SK-N-SH (cell line): Measurements from ENCODE around the gene ISG20. TPM values are rescaled to one million over a fixed set of nuclear protein-coding genes. Genes with fewer than 3 reads are reported as not detected.

ENCODE experiments used
- CTCF ChIA-PET: fragments of 300-600, 350-600 bp; formaldehyde crosslinking; extraction: SDS; loops from one replicate; lab custom pipeline; 2021; lab: Yijun Ruan, JAX
- POLR2A ChIA-PET: fragments of 350-600 bp; sonication (Branson Sonifier 250); formaldehyde crosslinking; extraction: SDS; loops from one replicate; lab custom pipeline; 2020; ENCODE audit warnings: antibody characterized with exemption, inconsistent platforms; lab: Yijun Ruan, JAX
- DNase-seq: peaks from one replicate; pipeline ENCODE4 v3.0.0; 2012
- H2AFZ ChIP-seq: fragments of 200-600 bp; sonication (generic); 2 replicates; pipeline ENCODE4 v1.8.1; 2016; ENCODE audit warnings: antibody characterized with exemption, mild to moderate bottlenecking, low read depth
- H3F3A ChIP-seq: fragments of 200-600 bp; sonication (generic); replicated peaks from 2 replicates; pipeline ENCODE3; 2016; ENCODE audit warnings: antibody characterized with exemption, mild to moderate bottlenecking; ENCODE audit not compliant: insufficient read depth
- H3K27ac ChIP-seq, 2 experiments: fragments of 200-500 bp in 1 of 2; fragments of 200-600 bp in 1 of 2; sonication (Bioruptor generic) in 1 of 2; sonication (generic), shearing (Covaris generic) in 1 of 2; 2 replicates each; pipeline versions ENCODE4 v1.5.1 to v1.6.1; 2014 to 2016; ENCODE audit warnings: low read depth in 2 of 2, inconsistent platforms in 1 of 2, low read length in 1 of 2, mild to moderate bottlenecking in 1 of 2, mixed read lengths in 1 of 2
- H3K27me3 ChIP-seq: fragments of 200-600 bp; sonication (generic), shearing (Covaris generic); 2 replicates; pipeline ENCODE4 v1.6.1; 2016; ENCODE audit warnings: mixed run types; ENCODE audit not compliant: insufficient read depth
- H3K36me3 ChIP-seq, 2 experiments: fragments of 200-500 bp in 1 of 2; fragments of 200-600 bp in 1 of 2; sonication (Bioruptor generic) in 1 of 2; sonication (generic) in 1 of 2; replicated peaks in 1 of 2; 2 replicates each; pipeline versions ENCODE3 to v1.5.1; 2014 to 2016; ENCODE audit warnings: low read length in 1 of 2, mild to moderate bottlenecking in 1 of 2; ENCODE audit not compliant: insufficient read depth in 2 of 2, control insufficient read depth in 1 of 2
- H3K4me1 ChIP-seq, 2 experiments: fragments of 200-500 bp in 1 of 2; fragments of 200-600 bp in 1 of 2; sonication (Bioruptor generic) in 1 of 2; sonication (generic), shearing (Covaris generic) in 1 of 2; 2 replicates each; pipeline versions ENCODE4 v1.5.1 to v1.6.1; 2014 to 2016; ENCODE audit warnings: low read depth in 1 of 2, low read length in 1 of 2, mixed run types in 1 of 2; ENCODE audit not compliant: insufficient read depth in 2 of 2, control insufficient read depth in 1 of 2
- H3K4me2 ChIP-seq: fragments of 200-600 bp; sonication (generic), shearing (Covaris generic); 2 replicates; pipeline ENCODE4 v1.6.1; 2017; ENCODE audit warnings: mixed run types
- H3K4me3 ChIP-seq, 2 experiments: fragments of 200-500 bp in 1 of 2; fragments of 200-600 bp in 1 of 2; sonication (Bioruptor generic) in 1 of 2; sonication (generic), shearing (Covaris generic) in 1 of 2; 2 replicates each; pipeline versions ENCODE4 v1.5.1 to v1.8.1; 2014 to 2016; ENCODE audit warnings: low read depth in 2 of 2, inconsistent platforms in 1 of 2, low read length in 1 of 2, mild to moderate bottlenecking in 1 of 2, mixed read lengths in 1 of 2, moderate library complexity in 1 of 2
- H3K79me2 ChIP-seq: fragments of 200-600 bp; sonication (generic); 2 replicates; pipeline ENCODE4 v1.8.1; 2017; ENCODE audit warnings: mild to moderate bottlenecking; ENCODE audit not compliant: insufficient read depth
- H3K9ac ChIP-seq: fragments of 200-600 bp; sonication (generic); 2 replicates; pipeline ENCODE4 v1.6.1; 2017; ENCODE audit warnings: mixed run types
- H3K9me2 ChIP-seq: fragments of 200-600 bp; sonication (generic); 2 replicates; pipeline ENCODE4 v1.6.1; 2017; ENCODE audit warnings: mixed run types
- H3K9me3 ChIP-seq: fragments of 200-600 bp; sonication (generic); 2 replicates; pipeline ENCODE4 v1.6.1; 2017; ENCODE audit warnings: mixed run types, mild to moderate bottlenecking, moderate library complexity
- H4K20me1 ChIP-seq: fragments of 200-600 bp; sonication (generic); 2 replicates; pipeline ENCODE4 v1.6.1; 2017; ENCODE audit warnings: mild to moderate bottlenecking, mixed run types; ENCODE audit not compliant: insufficient read depth
- CTCF ChIP-seq: fragments of 200-600 bp; sonication (generic); IDR thresholded peaks from 2 replicates; pipeline ENCODE4 v1.6.1; 2017; ENCODE audit warnings: antibody characterized with exemption, mild to moderate bottlenecking, moderate library complexity
- EZH2phosphoT487 ChIP-seq: fragments of 200-600 bp; sonication (generic); IDR thresholded peaks from 2 replicates; pipeline ENCODE4 v1.6.1; 2017; ENCODE audit warnings: low read depth, mixed run types, mild to moderate bottlenecking, antibody characterized with exemption, moderate library complexity, borderline replicate concordance
- FOSL2 ChIP-seq: IDR thresholded peaks from 2 replicates; pipeline ENCODE4 v1.4.0; 2012; ENCODE audit warnings: low read depth, mild to moderate bottlenecking, moderate library complexity, borderline replicate concordance
- FOXJ3 ChIP-seq: sonication (generic); formaldehyde crosslinking; IDR thresholded peaks from 2 replicates; pipeline ENCODE4 v1.5.1; 2020; ENCODE audit warnings: mild to moderate bottlenecking, missing genetic modification reagents
- FOXM1 ChIP-seq: IDR thresholded peaks from 2 replicates; pipeline ENCODE4 v1.4.0; 2012; ENCODE audit warnings: low read depth, mild to moderate bottlenecking
- GATA2 ChIP-seq: sonication (generic); formaldehyde crosslinking; IDR thresholded peaks from 2 replicates; pipeline ENCODE4 v1.5.0; 2020; ENCODE audit warnings: mild to moderate bottlenecking, missing genetic modification reagents
- MEF2A ChIP-seq: IDR thresholded peaks from 2 replicates; pipeline ENCODE4 v1.4.0; 2012; ENCODE audit warnings: low read depth, borderline replicate concordance
- RCOR1 ChIP-seq: fragments of 150-350 bp; IDR thresholded peaks from 2 replicates; pipeline ENCODE4 v1.6.1; 2017; ENCODE audit warnings: antibody characterized with exemption, low read length
- REST ChIP-seq: IDR thresholded peaks from 2 replicates; pipeline ENCODE4 v1.6.1; 2012; ENCODE audit warnings: mild to moderate bottlenecking, low read depth, low read length, moderate library complexity
- RFX5 ChIP-seq: IDR thresholded peaks from 2 replicates; pipeline ENCODE4 v1.6.1; 2012; ENCODE audit warnings: mild to moderate bottlenecking, improper control_type of control experiment, low read length
- RXRA ChIP-seq: IDR thresholded peaks from 2 replicates; pipeline ENCODE4 v1.4.0; 2012; ENCODE audit warnings: low read depth, mild to moderate bottlenecking, borderline replicate concordance
- SMC3 ChIP-seq: IDR thresholded peaks from 2 replicates; pipeline ENCODE4 v1.6.1; 2012; ENCODE audit warnings: low read depth, low read length, improper control_type of control experiment
- TAF1 ChIP-seq: IDR thresholded peaks from 2 replicates; pipeline ENCODE4 v1.6.1; 2012; ENCODE audit warnings: low read depth, mild to moderate bottlenecking, low read length, moderate library complexity, borderline replicate concordance
- TCF12 ChIP-seq: IDR thresholded peaks from 2 replicates; pipeline ENCODE4 v1.4.0; 2012
- USF1 ChIP-seq: IDR thresholded peaks from 2 replicates; pipeline ENCODE4 v1.4.0; 2012; ENCODE audit warnings: low read depth, borderline replicate concordance
- WGBS: methylation state at CpG from one replicate; pipeline ENCODE4 v1.1.6; 2017; ENCODE audit warnings: low lambda C conversion rate; 5-methylcytosine and 5-hydroxymethylcytosine counted together
- polyA plus RNA-seq, 3 experiments: library from polyadenylated mRNA; depleted of rRNA; stranded (reverse); fragments of >200 nt; gene quantifications; 2 replicates each; pipeline ENCODE4 v1.2.3, GENCODE V29; 2012
- TF ChIP-seq, protein P1 (sequence below): IDR thresholded peaks from 2 replicates; pipeline ENCODE4 v1.4.0; 2012; ENCODE audit warnings: low read depth
- TF ChIP-seq, protein P2 (sequence below): IDR thresholded peaks from 2 replicates; pipeline ENCODE4; 2012

Gene ISG20
- polyA plus RNA-seq, 1 of the 3 experiments (the other 2 are of a cell fraction), result 2.0 TPM

- no peaks in the 10 kb centered on the region for H3K9me2 ChIP-seq
- no peaks in the 10 kb centered on the region for H3K9me3 ChIP-seq
- WGBS, result 96% methylated on average over 14 of the region's 14 CpGs
- ChIA-PET CTCF (interaction anchor here (1.4 to 1.9 kb wide), 2 partner anchors 12 to 259 kb away, joined by 4 to 10 read pairs; no protein-coding TSS in a partner anchor), POLR2A (no interaction called here)
- H3K27me3 ChIP-seq, result no peaks in the 10 kb centered on the region
- H3K9ac ChIP-seq, result no peak overlapping the region
- no peak overlapping the region for H3K4me3 ChIP-seq
- H2AFZ ChIP-seq, result no peak overlapping the region
- H3K27ac ChIP-seq, result no peak overlapping the region
- TF ChIP-seq RCOR1 (no peak), SMC3 (no peak), TAF1 (no peak), EZH2phosphoT487 (no peak), CTCF (no peak), FOSL2 (no peak), FOXM1 (no peak), REST (no peak), RXRA (no peak), MEF2A (no peak), USF1 (no peak), GATA2 (CRISPR knock-in tag) (no peak), RFX5 (no peak), TCF12 (no peak), FOXJ3 (CRISPR knock-in tag) (no peak)
- TF ChIP-seq, protein P1, sequence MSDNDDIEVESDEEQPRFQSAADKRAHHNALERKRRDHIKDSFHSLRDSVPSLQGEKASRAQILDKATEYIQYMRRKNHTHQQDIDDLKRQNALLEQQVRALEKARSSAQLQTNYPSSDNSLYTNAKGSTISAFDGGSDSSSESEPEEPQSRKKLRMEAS, result no peak
- TF ChIP-seq, protein P2, sequence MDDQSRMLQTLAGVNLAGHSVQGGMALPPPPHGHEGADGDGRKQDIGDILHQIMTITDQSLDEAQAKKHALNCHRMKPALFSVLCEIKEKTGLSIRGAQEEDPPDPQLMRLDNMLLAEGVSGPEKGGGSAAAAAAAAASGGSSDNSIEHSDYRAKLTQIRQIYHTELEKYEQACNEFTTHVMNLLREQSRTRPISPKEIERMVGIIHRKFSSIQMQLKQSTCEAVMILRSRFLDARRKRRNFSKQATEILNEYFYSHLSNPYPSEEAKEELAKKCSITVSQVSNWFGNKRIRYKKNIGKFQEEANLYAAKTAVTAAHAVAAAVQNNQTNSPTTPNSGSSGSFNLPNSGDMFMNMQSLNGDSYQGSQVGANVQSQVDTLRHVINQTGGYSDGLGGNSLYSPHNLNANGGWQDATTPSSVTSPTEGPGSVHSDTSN, result no peak
- H3K4me1 ChIP-seq, result peaks cover 6 to 16% of the 10 kb centered on the region in 2 experiments; a peak in 2 of 4 replicates
- no peak overlapping the region for H3K4me2 ChIP-seq
- H3K36me3 ChIP-seq, result no peaks in the 10 kb centered on the region
- no peaks in the 10 kb centered on the region for H3K79me2 ChIP-seq
- peaks cover 5% of the 10 kb centered on the region for H3F3A ChIP-seq
- H4K20me1 ChIP-seq, result no peaks in the 10 kb centered on the region
- DNase-seq, result no peak
These were observed 6.6 kb downstream of the ISG20 start for GRCh38 chr15:88645171-88646087.
